Mesenchymal stem cell (in vitro differentiated cells and primary cell): ENCODE results near the gene PLAAT1.

Experiments
- DNase-seq: peaks from one replicate; pipeline ENCODE4 v3.0.0-alpha.2; 2013
- H2AFZ ChIP-seq: one replicate; pipeline ENCODE4 v1.6.1; 2013; ENCODE audit warnings: low read depth, mild to moderate bottlenecking, control low read depth, inconsistent platforms, low read length, moderate library complexity
- H2AK5ac ChIP-seq: 2 replicates; pipeline ENCODE4 v1.6.1; 2013; ENCODE audit warnings: low read length, moderate library complexity, mild to moderate bottlenecking, inconsistent platforms; ENCODE audit not compliant: severe bottlenecking
- H2BK120ac ChIP-seq: one replicate; pipeline ENCODE4 v1.6.1; 2013; ENCODE audit warnings: low read depth, mild to moderate bottlenecking, inconsistent platforms, low read length, moderate library complexity
- H2BK12ac ChIP-seq, 2 experiments: one replicate each; pipeline ENCODE4 v1.6.1; 2013; ENCODE audit warnings: inconsistent platforms in 2 of 2, low read length in 2 of 2, mild to moderate bottlenecking in 2 of 2, moderate library complexity in 2 of 2, control low read depth in 1 of 2
- H2BK15ac ChIP-seq: one replicate; pipeline ENCODE4 v1.6.1; 2013; ENCODE audit warnings: mild to moderate bottlenecking, low read depth, inconsistent platforms; ENCODE audit not compliant: poor library complexity, severe bottlenecking
- H2BK5ac ChIP-seq: 2 replicates; pipeline ENCODE4 v1.6.1; 2013; ENCODE audit warnings: low read depth, mild to moderate bottlenecking, low read length, control low read depth, inconsistent platforms; ENCODE audit not compliant: poor library complexity, severe bottlenecking
- H3K14ac ChIP-seq, 2 experiments: one replicate each; pipeline ENCODE4 v1.6.1; 2013; ENCODE audit warnings: inconsistent platforms in 2 of 2, low read length in 2 of 2, control low read depth in 1 of 2, mild to moderate bottlenecking in 1 of 2, moderate library complexity in 1 of 2
- H3K18ac ChIP-seq, 2 experiments: one replicate each; pipeline ENCODE4 v1.6.1; 2013; ENCODE audit warnings: inconsistent platforms in 2 of 2, low read length in 2 of 2, control low read depth in 1 of 2, low read depth in 1 of 2, mild to moderate bottlenecking in 1 of 2
- H3K23ac ChIP-seq, 2 experiments: one replicate each; pipeline ENCODE4 v1.6.1; 2013; ENCODE audit warnings: inconsistent platforms in 2 of 2, low read length in 2 of 2, mild to moderate bottlenecking in 2 of 2, moderate library complexity in 2 of 2, control low read depth in 1 of 2
- H3K27ac ChIP-seq: 2 replicates; pipeline ENCODE4 v1.5.1; 2013; ENCODE audit warnings: mild to moderate bottlenecking, moderate library complexity, low read length, control low read depth, inconsistent platforms; ENCODE audit not compliant: poor library complexity, severe bottlenecking
- H3K27me3 ChIP-seq, 2 experiments: 2 replicates each; pipeline versions ENCODE4 v1.6.1 to v1.7.0; 2013; ENCODE audit warnings: low read length in 2 of 2, mild to moderate bottlenecking in 2 of 2, moderate library complexity in 2 of 2, control low read depth in 1 of 2, inconsistent platforms in 1 of 2; ENCODE audit not compliant: control insufficient read depth in 1 of 2, insufficient read depth in 1 of 2
- H3K36me3 ChIP-seq, 2 experiments: 2 replicates each; pipeline versions ENCODE4 v1.6.1 to v1.7.0; 2013; ENCODE audit warnings: low read length in 2 of 2, control low read depth in 1 of 2, inconsistent platforms in 1 of 2, low read depth in 1 of 2, mild to moderate bottlenecking in 1 of 2; ENCODE audit not compliant: insufficient read depth in 2 of 2, control insufficient read depth in 1 of 2
- H3K4ac ChIP-seq, 2 experiments: one replicate each; pipeline ENCODE4 v1.6.1; 2013; ENCODE audit warnings: inconsistent platforms in 2 of 2, low read length in 2 of 2, mild to moderate bottlenecking in 2 of 2, moderate library complexity in 2 of 2, control low read depth in 1 of 2, low read depth in 1 of 2
- H3K4me1 ChIP-seq: 2 replicates; pipeline ENCODE4 v1.6.1; 2013; ENCODE audit warnings: low read depth, low read length, control low read depth; ENCODE audit not compliant: control insufficient read depth, insufficient read depth
- H3K4me2 ChIP-seq: 2 replicates; pipeline ENCODE4 v1.6.1; 2013; ENCODE audit warnings: low read length, mild to moderate bottlenecking, inconsistent platforms; ENCODE audit not compliant: poor library complexity, severe bottlenecking
- H3K4me3 ChIP-seq, 2 experiments: 2 replicates each; pipeline versions ENCODE4 v1.5.1 to v1.7.0; 2013; ENCODE audit warnings: low read length in 2 of 2, mild to moderate bottlenecking in 2 of 2, control low read depth in 1 of 2, low read depth in 1 of 2; ENCODE audit not compliant: insufficient read depth in 1 of 2
- H3K79me1 ChIP-seq: replicated peaks from 2 replicates; pipeline ENCODE4 v1.6.1; 2013; ENCODE audit warnings: mild to moderate bottlenecking, control low read depth, low read length, inconsistent platforms; ENCODE audit not compliant: poor library complexity, severe bottlenecking
- H3K9ac ChIP-seq: 2 replicates; pipeline ENCODE4 v1.7.0; 2013; ENCODE audit warnings: mild to moderate bottlenecking, low read length, moderate library complexity
- H3K9me3 ChIP-seq: 2 replicates; pipeline ENCODE4 v1.7.0; 2013; ENCODE audit warnings: mild to moderate bottlenecking, low read length; ENCODE audit not compliant: control insufficient read depth
- H4K8ac ChIP-seq: one replicate; pipeline ENCODE4 v1.6.1; 2013; ENCODE audit warnings: inconsistent platforms, mild to moderate bottlenecking, low read length, moderate library complexity
- H4K91ac ChIP-seq: one replicate; pipeline ENCODE4 v1.6.1; 2013; ENCODE audit warnings: mild to moderate bottlenecking, low read length, inconsistent platforms
- WGBS: methylation state at CpG from one replicate; pipeline ENCODE4 v1.1.7; 2013; ENCODE audit warnings: mixed read lengths; 5-methylcytosine and 5-hydroxymethylcytosine counted together

Gene PLAAT1

GRCh38 chr3:193248848-193249468, 7.9 kb downstream of the PLAAT1 start:
- H3K9ac ChIP-seq, result no peak overlapping the region
- DNase-seq, result no peak
- no peak overlapping the region for H3K23ac ChIP-seq
- no peak overlapping the region for H4K91ac ChIP-seq
- H3K14ac ChIP-seq, result no peak overlapping the region
- no peaks in the 10 kb centered on the region for H3K36me3 ChIP-seq
- H4K8ac ChIP-seq, result no peak overlapping the region
- H3K9me3 ChIP-seq, result peaks cover 45% of the 10 kb centered on the region
- H3K79me1 ChIP-seq, result no peaks in the 10 kb centered on the region
- H2BK5ac ChIP-seq, result no peak overlapping the region
- WGBS, result 100% methylated on average over 1 of the region's 2 CpGs
- H3K18ac ChIP-seq, result no peak overlapping the region
- no peak overlapping the region for H3K4me3 ChIP-seq
- no peak overlapping the region for H2AK5ac ChIP-seq
- no peak overlapping the region for H2AFZ ChIP-seq
- no peak overlapping the region for H3K27ac ChIP-seq
- H3K4me2 ChIP-seq, result no peak overlapping the region
- H2BK120ac ChIP-seq, result no peak overlapping the region
- H2BK12ac ChIP-seq, result no peak overlapping the region
- H2BK15ac ChIP-seq, result no peak overlapping the region
- H3K4me1 ChIP-seq, result no peaks in the 10 kb centered on the region
- no peaks in the 10 kb centered on the region for H3K27me3 ChIP-seq
- H3K4ac ChIP-seq, result no peak overlapping the region

- WGBS, result 72% methylated on average over 3 of the region's 4 CpGs
- no peaks in the 10 kb centered on the region for H3K79me1 ChIP-seq
- no peak overlapping the region for H3K18ac ChIP-seq
- no peak overlapping the region for H3K14ac ChIP-seq
- peaks cover 45% of the 10 kb centered on the region for H3K9me3 ChIP-seq
- H3K23ac ChIP-seq, result no peak overlapping the region
- H3K9ac ChIP-seq, result no peak overlapping the region
- no peaks in the 10 kb centered on the region for H3K4me1 ChIP-seq
- H3K36me3 ChIP-seq, result no peaks in the 10 kb centered on the region
- DNase-seq, result no peak
- H2AK5ac ChIP-seq, result no peak overlapping the region
- no peak overlapping the region for H3K27ac ChIP-seq
- no peak overlapping the region for H2BK15ac ChIP-seq
- no peak overlapping the region for H4K8ac ChIP-seq
- no peak overlapping the region for H3K4me3 ChIP-seq
- no peak overlapping the region for H2BK12ac ChIP-seq
- no peak overlapping the region for H4K91ac ChIP-seq
- no peak overlapping the region for H2BK120ac ChIP-seq
- no peak overlapping the region for H3K4me2 ChIP-seq
- no peak overlapping the region for H3K4ac ChIP-seq
- no peak overlapping the region for H2BK5ac ChIP-seq
- no peaks in the 10 kb centered on the region for H3K27me3 ChIP-seq
- H2AFZ ChIP-seq, result no peak overlapping the region
Observed at GRCh38 chr3:193250492-193250891, 9.5 kb downstream of the PLAAT1 start.

DNA sequence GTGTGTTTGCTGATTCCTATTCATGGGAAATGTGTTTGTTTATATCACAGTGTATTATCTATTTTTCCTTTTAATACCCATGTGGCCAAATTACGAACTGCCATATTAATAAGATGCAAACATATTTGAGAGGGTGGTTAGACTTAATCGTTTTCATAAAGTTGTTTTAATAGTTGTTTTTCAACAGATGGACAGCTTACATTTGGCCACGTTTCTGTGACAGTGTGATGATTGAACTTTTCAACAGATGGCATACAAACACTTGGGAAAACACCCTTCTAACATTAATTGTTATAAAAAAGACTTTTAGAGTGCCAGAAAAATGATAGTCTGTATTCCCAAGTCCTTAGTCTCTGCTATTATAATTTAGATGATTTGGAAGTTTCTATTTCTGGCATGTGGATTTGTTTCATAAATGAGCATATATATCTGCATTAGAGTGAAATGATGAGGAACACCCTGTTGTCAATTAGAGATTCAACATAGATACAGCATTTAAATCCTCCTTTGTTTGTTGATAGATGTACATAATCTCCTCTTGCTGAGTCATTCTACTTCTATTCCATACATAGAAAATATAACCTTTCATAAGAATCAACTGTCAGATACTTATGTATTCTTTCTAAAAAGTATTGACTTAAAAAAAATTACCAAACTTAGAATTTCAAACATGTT, 13.1 kb downstream of the PLAAT1 start:
- no peak overlapping the region for H4K8ac ChIP-seq
- H3K18ac ChIP-seq, result no peak overlapping the region
- H3K27ac ChIP-seq, result no peak overlapping the region
- DNase-seq, result no peak
- no peak overlapping the region for H3K9ac ChIP-seq
- peaks cover 22% of the 10 kb centered on the region for H3K9me3 ChIP-seq
- no peaks in the 10 kb centered on the region for H3K4me1 ChIP-seq
- no peak overlapping the region for H3K4me2 ChIP-seq
- H2BK5ac ChIP-seq, result no peak overlapping the region
- no peak overlapping the region for H3K4me3 ChIP-seq
- H3K79me1 ChIP-seq, result no peaks in the 10 kb centered on the region
- 81% methylated on average over 2 of the region's 3 CpGs for WGBS
- H3K36me3 ChIP-seq, result no peaks in the 10 kb centered on the region
- H4K91ac ChIP-seq, result no peak overlapping the region
- no peak overlapping the region for H3K4ac ChIP-seq
- H2BK120ac ChIP-seq, result no peak overlapping the region
- H2BK15ac ChIP-seq, result no peak overlapping the region
- H3K14ac ChIP-seq, result no peak overlapping the region
- H3K27me3 ChIP-seq, result no peaks in the 10 kb centered on the region
- no peak overlapping the region for H2AFZ ChIP-seq
- H3K23ac ChIP-seq, result no peak overlapping the region
- no peak overlapping the region for H2AK5ac ChIP-seq
- no peak overlapping the region for H2BK12ac ChIP-seq

DNA sequence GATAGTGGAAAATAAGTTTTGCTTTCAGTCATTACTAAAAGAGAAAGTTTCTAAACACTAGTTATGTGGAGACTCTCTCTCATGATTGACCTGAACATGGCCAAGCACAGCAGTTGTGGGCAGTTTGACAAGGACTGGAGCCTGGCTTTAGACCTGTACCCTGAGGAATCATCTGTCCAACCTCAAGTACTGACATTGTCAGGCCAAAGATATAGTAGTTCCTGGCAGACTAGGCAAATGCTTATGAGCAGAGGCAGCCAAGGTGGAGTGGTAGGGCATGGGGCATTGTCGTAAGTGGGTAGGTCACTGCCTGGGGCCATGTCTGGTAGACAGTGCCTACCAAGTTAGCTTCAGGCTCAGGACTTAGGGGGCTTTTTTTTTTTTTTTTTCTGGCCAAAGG, 20.9 kb downstream of the PLAAT1 start:
- Histone ChIP-seq H3K9me3 (no peaks in the 10 kb centered on the region), H3K4me2 (no peak overlapping the region)
- WGBS, result 100% methylated on average over 1 of the region's 1 CpG

More for the DNA sequence above, 20.9 kb downstream of the PLAAT1 start:
- Histone ChIP-seq H2BK120ac (no peak overlapping the region), H2BK5ac (no peak overlapping the region), H3K27ac (no peak overlapping the region), H2AK5ac (no peak overlapping the region), H3K36me3 (no peaks in the 10 kb centered on the region), H3K4ac (no peak overlapping the region), H3K4me1 (no peaks in the 10 kb centered on the region), H3K79me1 (no peaks in the 10 kb centered on the region), H2AFZ (no peak overlapping the region), H4K91ac (no peak overlapping the region), H3K27me3 (no peaks in the 10 kb centered on the region), H2BK15ac (no peak overlapping the region), H3K9ac (no peak overlapping the region), H3K18ac (no peak overlapping the region), H2BK12ac (no peak overlapping the region), H4K8ac (no peak overlapping the region), H3K4me3 (no peak overlapping the region), H3K14ac (no peak overlapping the region), H3K23ac (no peak overlapping the region)
- DNase-seq, result no peak
